Measurements from ENCODE around the gene EDC4. TPM values are rescaled to one million over a fixed set of nuclear protein-coding genes. Genes with fewer than 3 reads are reported as not detected.

Gene EDC4
- total and polyA plus RNA-seq, 2 of the 13 experiments (the other 11 are each of a cell fraction or from before 2014, with no cell fraction given), result 51.4 to 59.1 TPM

- TF ChIP-seq ZFX (CRISPR knock-in tag; IDR thresholded peaks at IDR 0.05; ENCODE audit: low read depth) (0 out of 2 replicates have a peak, but pooled peaks have one; percentile 5), XRCC5 (optimal IDR thresholded peaks at IDR 0.05; ENCODE audit: low read length) (peak; percentile 77), MIER2 (CRISPR knock-in tag; IDR thresholded peaks at IDR 0.05) (no peak), FOXK2 (IDR thresholded peaks at IDR 0.05) (0 out of 2 replicates have a peak, but pooled peaks have one; percentile 17), ZBTB46 (CRISPR knock-in tag; IDR thresholded peaks at IDR 0.05; ENCODE audit: borderline replicate concordance) (no peak), ZBTB42 (CRISPR knock-in tag; IDR thresholded peaks at IDR 0.05) (0 out of 2 replicates have a peak, but pooled peaks have one; percentile 23), PHF20 (CRISPR knock-in tag; IDR thresholded peaks at IDR 0.05) (peak; percentile 25; the same call in 1 of the 2 replicates), MEIS2 (CRISPR knock-in tag; IDR thresholded peaks at IDR 0.05) (no peak), ZNF263 (CRISPR knock-in tag; IDR thresholded peaks at IDR 0.05) (no peak), SAP130 (CRISPR knock-in tag; IDR thresholded peaks at IDR 0.05; ENCODE audit: low read depth) (peak; percentile 79), KIAA2018 (CRISPR knock-in tag; IDR thresholded peaks at IDR 0.05; ENCODE audit: borderline replicate concordance) (0 out of 2 replicates have a peak, but pooled peaks have one; percentile 59), GATAD1 (CRISPR knock-in tag; IDR thresholded peaks at IDR 0.05) (peak; percentile 18; the same call in 1 of the 2 replicates), TFDP1 (CRISPR knock-in tag; IDR thresholded peaks at IDR 0.05; ENCODE audit: borderline replicate concordance) (peak; percentile 33; the same call in 1 of the 2 replicates), TARDBP (CRISPR knock-in tag; IDR thresholded peaks at IDR 0.05) (peak; percentile 18; the same call in 1 of the 2 replicates), ZNF331 (CRISPR knock-in tag; IDR thresholded peaks at IDR 0.05) (0 out of 2 replicates have a peak, but pooled peaks have one; percentile 31)
- TF ChIP-seq, protein P1, sequence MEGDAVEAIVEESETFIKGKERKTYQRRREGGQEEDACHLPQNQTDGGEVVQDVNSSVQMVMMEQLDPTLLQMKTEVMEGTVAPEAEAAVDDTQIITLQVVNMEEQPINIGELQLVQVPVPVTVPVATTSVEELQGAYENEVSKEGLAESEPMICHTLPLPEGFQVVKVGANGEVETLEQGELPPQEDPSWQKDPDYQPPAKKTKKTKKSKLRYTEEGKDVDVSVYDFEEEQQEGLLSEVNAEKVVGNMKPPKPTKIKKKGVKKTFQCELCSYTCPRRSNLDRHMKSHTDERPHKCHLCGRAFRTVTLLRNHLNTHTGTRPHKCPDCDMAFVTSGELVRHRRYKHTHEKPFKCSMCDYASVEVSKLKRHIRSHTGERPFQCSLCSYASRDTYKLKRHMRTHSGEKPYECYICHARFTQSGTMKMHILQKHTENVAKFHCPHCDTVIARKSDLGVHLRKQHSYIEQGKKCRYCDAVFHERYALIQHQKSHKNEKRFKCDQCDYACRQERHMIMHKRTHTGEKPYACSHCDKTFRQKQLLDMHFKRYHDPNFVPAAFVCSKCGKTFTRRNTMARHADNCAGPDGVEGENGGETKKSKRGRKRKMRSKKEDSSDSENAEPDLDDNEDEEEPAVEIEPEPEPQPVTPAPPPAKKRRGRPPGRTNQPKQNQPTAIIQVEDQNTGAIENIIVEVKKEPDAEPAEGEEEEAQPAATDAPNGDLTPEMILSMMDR (CRISPR knock-in tag; IDR thresholded peaks at IDR 0.05), result peak; percentile 84
These were observed 7.5 kb upstream of the EDC4 start (continued) for GRCh38 chr16:67865318-67865717.
